GM23338 (cell line): ENCODE results near the gene NOTCH3. TPM values are rescaled to one million over a fixed set of nuclear protein-coding genes. Genes with fewer than 3 reads are reported as not detected.
A peak's percentile ranks its signal among the peaks of the same experiment; 100 is the strongest.

Experiments
- ATAC-seq: fragments of 200-7000 bp; cut with Tn5 transposase; 3 replicates; pipeline ENCODE4 v1.9.1; 2020
- DNase-seq: peaks from one replicate; pipeline ENCODE4 v3.0.0-alpha.2; 2015; ENCODE audit warnings: low spot score
- H2AFZ ChIP-seq: fragments of 200-600 bp; sonication (generic); 2 replicates; pipeline ENCODE4 v1.8.0; 2016; ENCODE audit warnings: antibody characterized with exemption, mild to moderate bottlenecking, moderate library complexity
- H3F3A ChIP-seq: fragments of 200-600 bp; sonication (generic); replicated peaks from 2 replicates; pipeline ENCODE4 v1.8.0; 2017; ENCODE audit warnings: antibody characterized with exemption, mixed run types, low read depth
- H3K27ac ChIP-seq: fragments of 200-600 bp; sonication (generic); 2 replicates; pipeline ENCODE4 v1.6.1; 2016; ENCODE audit warnings: low read depth
- H3K27me3 ChIP-seq: fragments of 200-600 bp; sonication (generic); 2 replicates; pipeline ENCODE4 v1.8.0; 2016; ENCODE audit warnings: mild to moderate bottlenecking, mixed run types, moderate library complexity; ENCODE audit not compliant: insufficient read depth
- H3K36me3 ChIP-seq: fragments of 200-600 bp; sonication (generic); 2 replicates; pipeline ENCODE4 v1.8.0; 2016; ENCODE audit warnings: mild to moderate bottlenecking; ENCODE audit not compliant: insufficient read depth
- H3K4me1 ChIP-seq: fragments of 200-600 bp; sonication (generic); 2 replicates; pipeline ENCODE4 v1.8.0; 2016; ENCODE audit warnings: mild to moderate bottlenecking, moderate library complexity; ENCODE audit not compliant: insufficient read depth
- H3K4me2 ChIP-seq: fragments of 200-600 bp; sonication (generic); 2 replicates; pipeline ENCODE4 v1.7.1; 2017; ENCODE audit warnings: mixed run types
- H3K4me3 ChIP-seq: fragments of 200-600 bp; sonication (generic); 2 replicates; pipeline ENCODE4 v1.6.1; 2016; ENCODE audit warnings: mixed run types
- H3K79me2 ChIP-seq: fragments of 200-600 bp; sonication (generic); replicated peaks from 2 replicates; pipeline ENCODE4 v1.8.0; 2017; ENCODE audit warnings: mild to moderate bottlenecking; ENCODE audit not compliant: insufficient read depth
- H3K9me2 ChIP-seq: fragments of 200-600 bp; sonication (generic); 2 replicates; pipeline ENCODE4 v1.8.0; 2017; ENCODE audit not compliant: insufficient read depth
- H4K20me1 ChIP-seq: fragments of 200-600 bp; sonication (generic); replicated peaks from 2 replicates; pipeline ENCODE4 v1.8.0; 2017; ENCODE audit warnings: mild to moderate bottlenecking; ENCODE audit not compliant: insufficient read depth
- H3K27ac Mint-ChIP-seq: 2 replicates; pipeline ENCODE4 v1.8.0; 2020; ENCODE audit warnings: inconsistent platforms, mild to moderate bottlenecking, moderate library complexity, mixed read lengths
- H3K27me3 Mint-ChIP-seq: 3 replicates; pipeline ENCODE4 v1.8.0; 2022; ENCODE audit warnings: low read depth, mild to moderate bottlenecking, moderate library complexity, mixed read lengths, inconsistent platforms; ENCODE audit not compliant: insufficient read depth, poor library complexity
- H3K36me3 Mint-ChIP-seq: 3 replicates; pipeline ENCODE4 v1.8.0; 2021; ENCODE audit warnings: low read depth, mild to moderate bottlenecking, inconsistent platforms, moderate library complexity, mixed read lengths
- H3K4me1 Mint-ChIP-seq: 3 replicates; pipeline ENCODE4 v1.8.0; 2020; ENCODE audit warnings: mild to moderate bottlenecking, inconsistent platforms, mixed read lengths
- H3K4me3 Mint-ChIP-seq: 3 replicates; pipeline ENCODE4 v1.8.0; 2021; ENCODE audit warnings: moderate library complexity, mild to moderate bottlenecking, inconsistent platforms, mixed read lengths
- H3K9me3 Mint-ChIP-seq: 3 replicates; pipeline ENCODE4 v1.8.0; 2020; ENCODE audit warnings: moderate library complexity, mild to moderate bottlenecking, inconsistent platforms, mixed read lengths
- CREB1 ChIP-seq: fragments of 250-450 bp; sonication (Bioruptor Pico); IDR thresholded peaks from 2 replicates; pipeline ENCODE4 v1.5.0; 2020; ENCODE audit warnings: low read depth, mild to moderate bottlenecking, moderate library complexity
- JUNB ChIP-seq: IDR thresholded peaks from one replicate; pipeline ENCODE4 v1.6.1; 2016; ENCODE audit warnings: antibody characterized with exemption; ENCODE audit not compliant: unreplicated experiment
- NANOG ChIP-seq: IDR thresholded peaks from 2 replicates; pipeline ENCODE4 v1.6.1; 2016; ENCODE audit warnings: antibody characterized with exemption, borderline replicate concordance
- POLR2AphosphoS5 ChIP-seq: IDR thresholded peaks from 2 replicates; pipeline ENCODE4 v1.6.1; 2016; ENCODE audit warnings: antibody characterized with exemption, low read depth
- STAT1 ChIP-seq: IDR thresholded peaks from one replicate; pipeline ENCODE4 v1.6.1; 2016; ENCODE audit warnings: antibody characterized with exemption; ENCODE audit not compliant: unreplicated experiment
- ZNF114 ChIP-seq: fragments of 250-450 bp; sonication (Bioruptor Pico); IDR thresholded peaks from 2 replicates; pipeline ENCODE4 v1.5.0; 2020; ENCODE audit warnings: mild to moderate bottlenecking, moderate library complexity
- polyA plus RNA-seq: library from polyadenylated mRNA; unstranded; fragments of >200 nt; fragmentation: Nextera tagmentation; extraction: Ambion mirVana; gene quantifications from 2 replicates; pipeline ENCODE4 v1.2.1, GENCODE V29; 2016
- total RNA-seq: library from RNA; depleted of rRNA; stranded (reverse); fragments of >200 nt; shearing (Covaris generic); gene quantifications from 2 replicates; pipeline ENCODE4 v1.2.3, GENCODE V29; 2014
- TF ChIP-seq, protein P1 (sequence below): IDR thresholded peaks from one replicate; pipeline ENCODE4 v1.6.1; 2018; ENCODE audit warnings: antibody characterized with exemption; ENCODE audit not compliant: unreplicated experiment
- TF ChIP-seq, protein P2 (sequence below): fragments of 250-450 bp; sonication (Bioruptor Pico); IDR thresholded peaks from 2 replicates; pipeline ENCODE4 v1.5.0; 2020; ENCODE audit warnings: mild to moderate bottlenecking, moderate library complexity

The NOTCH3 gene
- total and polyA plus RNA-seq, 2 experiments from 2014 or later: 24.3 to 172 TPM

DNA sequence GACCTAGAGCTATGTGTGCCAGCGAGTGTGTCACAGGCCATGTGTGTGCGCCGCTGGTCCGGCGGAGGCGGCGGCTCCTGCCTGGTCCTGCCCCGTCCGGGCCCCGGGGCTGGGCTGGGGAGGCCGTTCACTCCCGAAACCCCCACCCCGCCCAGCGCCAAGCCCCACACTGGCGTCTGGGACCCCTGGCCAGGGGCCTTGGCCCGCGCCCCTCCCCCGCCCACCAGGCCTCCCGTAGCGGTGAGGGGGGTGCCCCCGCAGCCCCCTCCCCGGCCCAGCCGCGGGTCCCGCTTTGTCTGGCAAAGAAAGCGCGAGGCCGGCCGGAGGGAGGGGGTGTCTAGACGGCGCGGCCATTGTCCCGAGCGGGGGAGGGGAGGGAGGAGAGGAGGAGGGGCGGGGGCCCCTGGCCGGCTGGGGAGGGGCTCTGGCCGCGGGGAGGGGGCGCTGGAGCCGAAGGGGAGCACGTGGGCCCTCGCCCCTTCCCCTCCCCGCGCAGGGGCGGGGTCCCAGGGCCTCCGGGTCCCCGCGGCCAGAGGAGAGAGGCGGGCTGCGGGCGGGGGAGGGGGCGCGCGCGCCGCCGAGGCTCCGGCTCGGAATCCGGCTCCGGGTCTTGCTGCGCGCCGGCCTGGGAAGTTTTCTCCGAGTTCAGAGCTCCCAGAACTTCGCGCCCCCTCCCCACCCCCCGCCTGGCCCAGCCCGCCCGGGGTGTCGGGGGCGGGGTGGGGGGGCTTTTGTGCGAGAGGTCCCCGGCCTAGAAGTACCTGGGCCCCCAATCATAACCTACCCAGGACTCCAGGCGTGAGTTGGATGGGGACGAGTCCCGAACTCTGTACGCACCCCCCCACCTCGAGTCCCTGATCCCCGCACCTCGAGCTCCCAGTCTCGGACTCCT is 888 bp downstream of the NOTCH3 start:
- peaks cover 16% of the 10 kb centered on the region for H3K4me1 ChIP-seq
- Mint-ChIP-seq H3K27me3 (peaks cover 22% of the 10 kb centered on the region), H3K9me3 (no peaks in the 10 kb centered on the region; the same call in 2 of the 3 replicates), H3K4me1 (peaks cover 28% of the 10 kb centered on the region), H3K36me3 (peaks cover 25% of the 10 kb centered on the region), H3K27ac (peak overlapping the region; percentile 49; the same call in 1 of the 2 replicates), H3K4me3 (peak overlapping the region; percentile 83)
- peak; percentile 50; the same call in 1 of the 2 replicates for TF ChIP-seq CREB1 (CRISPR knock-in tag)
- no peak for TF ChIP-seq STAT1
- no peak overlapping the region for H2AFZ ChIP-seq
- DNase-seq (peak; percentile 91), ATAC-seq (peak; percentile 39)
- H4K20me1 ChIP-seq: peaks cover 2% of the 10 kb centered on the region; the same call in 1 of the 2 replicates
- peak overlapping the region; percentile 88 for H3K4me2 ChIP-seq
- H3K9me2 ChIP-seq: no peaks in the 10 kb centered on the region
- H3F3A ChIP-seq: peaks cover 27% of the 10 kb centered on the region
- peaks cover 27% of the 10 kb centered on the region for H3K79me2 ChIP-seq
- H3K36me3 ChIP-seq: 0 out of 2 replicates have a peak, but pooled peaks cover 4% of the 10 kb centered on the region
- H3K4me3 ChIP-seq: peak overlapping the region; percentile 94
- H3K27me3 ChIP-seq: no peaks in the 10 kb centered on the region
- H3K27ac ChIP-seq: peak overlapping the region; percentile 59; the same call in 1 of the 2 replicates

DNA sequence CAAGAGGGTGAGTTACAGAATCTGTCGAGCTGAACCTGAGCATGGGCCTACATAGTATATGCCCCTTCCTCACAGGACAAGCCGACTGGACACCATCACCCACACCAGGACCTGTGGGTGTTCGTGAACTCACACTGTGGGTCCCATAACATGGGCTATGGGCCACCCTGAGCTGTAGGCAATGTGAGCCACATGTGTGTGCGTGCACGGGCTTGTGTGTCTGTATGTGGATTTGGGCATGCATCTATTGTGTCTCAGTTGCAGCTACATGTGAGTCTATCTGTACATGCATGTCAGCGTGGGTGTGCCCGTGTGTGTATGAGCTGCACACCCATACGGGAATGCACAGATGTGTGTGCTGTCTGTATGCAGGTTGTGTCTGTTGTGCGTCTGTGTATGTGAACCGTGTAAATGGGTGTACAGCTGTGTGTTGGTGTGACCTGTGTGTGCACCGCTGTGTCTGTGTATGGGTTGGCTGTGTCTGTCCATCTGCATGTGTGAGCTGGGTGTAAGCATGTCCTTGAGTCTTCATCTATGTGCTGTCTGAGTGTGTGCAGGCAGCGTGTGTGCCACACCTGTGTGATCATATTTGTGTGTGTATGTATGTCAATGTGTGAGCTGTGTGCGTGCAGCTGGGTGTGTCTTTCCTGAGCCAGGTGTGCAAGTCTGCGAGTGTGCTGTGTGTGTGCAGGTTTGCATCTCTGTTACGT is 1.7 kb downstream of the NOTCH3 start:
- Histone ChIP-seq H3K27me3 (no peaks in the 10 kb centered on the region), H3K9me2 (no peaks in the 10 kb centered on the region), H3K4me2 (peak overlapping the region; percentile 88), H3K4me1 (peaks cover 19% of the 10 kb centered on the region), H2AFZ (no peak overlapping the region), H3K27ac (no peak overlapping the region), H3K36me3 (peaks cover 7% of the 10 kb centered on the region; the same call in 1 of the 2 replicates), H4K20me1 (peaks cover 9% of the 10 kb centered on the region), H3K79me2 (peaks cover 35% of the 10 kb centered on the region), H3K4me3 (peak overlapping the region; percentile 94), H3F3A (peaks cover 27% of the 10 kb centered on the region)
- ATAC-seq: no peak
- Mint-ChIP-seq H3K36me3 (peaks cover 29% of the 10 kb centered on the region), H3K4me1 (peaks cover 36% of the 10 kb centered on the region), H3K27ac (peak overlapping the region; percentile 49), H3K27me3 (peaks cover 25% of the 10 kb centered on the region), H3K9me3 (no peaks in the 10 kb centered on the region; the same call in 2 of the 3 replicates), H3K4me3 (peak overlapping the region; percentile 79)
- TF ChIP-seq NANOG (no peak), POLR2AphosphoS5 (no peak), STAT1 (no peak), JUNB (no peak), ZNF114 (CRISPR knock-in tag) (no peak)
- TF ChIP-seq, protein P1, sequence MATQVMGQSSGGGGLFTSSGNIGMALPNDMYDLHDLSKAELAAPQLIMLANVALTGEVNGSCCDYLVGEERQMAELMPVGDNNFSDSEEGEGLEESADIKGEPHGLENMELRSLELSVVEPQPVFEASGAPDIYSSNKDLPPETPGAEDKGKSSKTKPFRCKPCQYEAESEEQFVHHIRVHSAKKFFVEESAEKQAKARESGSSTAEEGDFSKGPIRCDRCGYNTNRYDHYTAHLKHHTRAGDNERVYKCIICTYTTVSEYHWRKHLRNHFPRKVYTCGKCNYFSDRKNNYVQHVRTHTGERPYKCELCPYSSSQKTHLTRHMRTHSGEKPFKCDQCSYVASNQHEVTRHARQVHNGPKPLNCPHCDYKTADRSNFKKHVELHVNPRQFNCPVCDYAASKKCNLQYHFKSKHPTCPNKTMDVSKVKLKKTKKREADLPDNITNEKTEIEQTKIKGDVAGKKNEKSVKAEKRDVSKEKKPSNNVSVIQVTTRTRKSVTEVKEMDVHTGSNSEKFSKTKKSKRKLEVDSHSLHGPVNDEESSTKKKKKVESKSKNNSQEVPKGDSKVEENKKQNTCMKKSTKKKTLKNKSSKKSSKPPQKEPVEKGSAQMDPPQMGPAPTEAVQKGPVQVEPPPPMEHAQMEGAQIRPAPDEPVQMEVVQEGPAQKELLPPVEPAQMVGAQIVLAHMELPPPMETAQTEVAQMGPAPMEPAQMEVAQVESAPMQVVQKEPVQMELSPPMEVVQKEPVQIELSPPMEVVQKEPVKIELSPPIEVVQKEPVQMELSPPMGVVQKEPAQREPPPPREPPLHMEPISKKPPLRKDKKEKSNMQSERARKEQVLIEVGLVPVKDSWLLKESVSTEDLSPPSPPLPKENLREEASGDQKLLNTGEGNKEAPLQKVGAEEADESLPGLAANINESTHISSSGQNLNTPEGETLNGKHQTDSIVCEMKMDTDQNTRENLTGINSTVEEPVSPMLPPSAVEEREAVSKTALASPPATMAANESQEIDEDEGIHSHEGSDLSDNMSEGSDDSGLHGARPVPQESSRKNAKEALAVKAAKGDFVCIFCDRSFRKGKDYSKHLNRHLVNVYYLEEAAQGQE: no peak
- TF ChIP-seq, protein P2, sequence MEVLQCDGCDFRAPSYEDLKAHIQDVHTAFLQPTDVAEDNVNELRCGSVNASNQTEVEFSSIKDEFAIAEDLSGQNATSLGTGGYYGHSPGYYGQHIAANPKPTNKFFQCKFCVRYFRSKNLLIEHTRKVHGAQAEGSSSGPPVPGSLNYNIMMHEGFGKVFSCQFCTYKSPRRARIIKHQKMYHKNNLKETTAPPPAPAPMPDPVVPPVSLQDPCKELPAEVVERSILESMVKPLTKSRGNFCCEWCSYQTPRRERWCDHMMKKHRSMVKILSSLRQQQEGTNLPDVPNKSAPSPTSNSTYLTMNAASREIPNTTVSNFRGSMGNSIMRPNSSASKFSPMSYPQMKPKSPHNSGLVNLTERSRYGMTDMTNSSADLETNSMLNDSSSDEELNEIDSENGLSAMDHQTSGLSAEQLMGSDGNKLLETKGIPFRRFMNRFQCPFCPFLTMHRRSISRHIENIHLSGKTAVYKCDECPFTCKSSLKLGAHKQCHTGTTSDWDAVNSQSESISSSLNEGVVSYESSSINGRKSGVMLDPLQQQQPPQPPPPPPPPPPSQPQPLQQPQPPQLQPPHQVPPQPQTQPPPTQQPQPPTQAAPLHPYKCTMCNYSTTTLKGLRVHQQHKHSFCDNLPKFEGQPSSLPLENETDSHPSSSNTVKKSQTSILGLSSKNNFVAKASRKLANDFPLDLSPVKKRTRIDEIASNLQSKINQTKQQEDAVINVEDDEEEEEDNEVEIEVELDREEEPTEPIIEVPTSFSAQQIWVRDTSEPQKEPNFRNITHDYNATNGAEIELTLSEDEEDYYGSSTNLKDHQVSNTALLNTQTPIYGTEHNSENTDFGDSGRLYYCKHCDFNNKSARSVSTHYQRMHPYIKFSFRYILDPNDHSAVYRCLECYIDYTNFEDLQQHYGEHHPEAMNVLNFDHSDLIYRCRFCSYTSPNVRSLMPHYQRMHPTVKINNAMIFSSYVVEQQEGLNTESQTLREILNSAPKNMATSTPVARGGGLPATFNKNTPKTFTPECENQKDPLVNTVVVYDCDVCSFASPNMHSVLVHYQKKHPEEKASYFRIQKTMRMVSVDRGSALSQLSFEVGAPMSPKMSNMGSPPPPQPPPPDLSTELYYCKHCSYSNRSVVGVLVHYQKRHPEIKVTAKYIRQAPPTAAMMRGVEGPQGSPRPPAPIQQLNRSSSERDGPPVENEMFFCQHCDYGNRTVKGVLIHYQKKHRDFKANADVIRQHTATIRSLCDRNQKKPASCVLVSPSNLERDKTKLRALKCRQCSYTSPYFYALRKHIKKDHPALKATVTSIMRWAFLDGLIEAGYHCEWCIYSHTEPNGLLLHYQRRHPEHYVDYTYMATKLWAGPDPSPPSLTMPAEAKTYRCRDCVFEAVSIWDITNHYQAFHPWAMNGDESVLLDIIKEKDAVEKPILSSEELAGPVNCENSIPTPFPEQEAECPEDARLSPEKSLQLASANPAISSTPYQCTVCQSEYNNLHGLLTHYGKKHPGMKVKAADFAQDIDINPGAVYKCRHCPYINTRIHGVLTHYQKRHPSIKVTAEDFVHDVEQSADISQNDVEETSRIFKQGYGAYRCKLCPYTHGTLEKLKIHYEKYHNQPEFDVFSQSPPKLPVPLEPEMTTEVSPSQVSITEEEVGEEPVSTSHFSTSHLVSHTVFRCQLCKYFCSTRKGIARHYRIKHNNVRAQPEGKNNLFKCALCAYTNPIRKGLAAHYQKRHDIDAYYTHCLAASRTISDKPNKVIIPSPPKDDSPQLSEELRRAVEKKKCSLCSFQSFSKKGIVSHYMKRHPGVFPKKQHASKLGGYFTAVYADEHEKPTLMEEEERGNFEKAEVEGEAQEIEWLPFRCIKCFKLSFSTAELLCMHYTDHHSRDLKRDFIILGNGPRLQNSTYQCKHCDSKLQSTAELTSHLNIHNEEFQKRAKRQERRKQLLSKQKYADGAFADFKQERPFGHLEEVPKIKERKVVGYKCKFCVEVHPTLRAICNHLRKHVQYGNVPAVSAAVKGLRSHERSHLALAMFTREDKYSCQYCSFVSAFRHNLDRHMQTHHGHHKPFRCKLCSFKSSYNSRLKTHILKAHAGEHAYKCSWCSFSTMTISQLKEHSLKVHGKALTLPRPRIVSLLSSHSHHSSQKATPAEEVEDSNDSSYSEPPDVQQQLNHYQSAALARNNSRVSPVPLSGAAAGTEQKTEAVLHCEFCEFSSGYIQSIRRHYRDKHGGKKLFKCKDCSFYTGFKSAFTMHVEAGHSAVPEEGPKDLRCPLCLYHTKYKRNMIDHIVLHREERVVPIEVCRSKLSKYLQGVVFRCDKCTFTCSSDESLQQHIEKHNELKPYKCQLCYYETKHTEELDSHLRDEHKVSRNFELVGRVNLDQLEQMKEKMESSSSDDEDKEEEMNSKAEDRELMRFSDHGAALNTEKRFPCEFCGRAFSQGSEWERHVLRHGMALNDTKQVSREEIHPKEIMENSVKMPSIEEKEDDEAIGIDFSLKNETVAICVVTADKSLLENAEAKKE (CRISPR knock-in tag): no peak
- DNase-seq: no peak
